ENCODE results near the gene DEDD2.

DNA sequence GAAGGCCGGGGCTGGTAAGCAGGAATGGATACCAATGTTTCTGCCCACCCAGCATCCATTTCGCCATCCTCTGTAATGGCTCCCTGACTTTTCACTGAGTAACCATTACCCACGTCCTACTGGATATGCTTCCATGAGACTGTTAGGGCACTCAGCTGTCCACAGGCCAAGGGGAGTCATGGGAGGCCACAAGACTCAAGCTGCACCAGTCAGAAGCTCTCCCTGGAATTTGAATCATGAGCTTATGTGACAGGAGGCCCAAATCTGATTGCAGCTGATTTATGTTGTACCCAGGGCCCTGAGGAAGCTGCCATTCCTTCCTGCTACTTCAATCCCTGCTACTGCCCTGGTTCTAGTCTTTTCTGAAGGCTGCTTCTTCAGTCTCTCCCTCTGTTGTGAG lies 28.3 kb downstream of the DEDD2 start:
- TF ChIP-seq, protein P1, sequence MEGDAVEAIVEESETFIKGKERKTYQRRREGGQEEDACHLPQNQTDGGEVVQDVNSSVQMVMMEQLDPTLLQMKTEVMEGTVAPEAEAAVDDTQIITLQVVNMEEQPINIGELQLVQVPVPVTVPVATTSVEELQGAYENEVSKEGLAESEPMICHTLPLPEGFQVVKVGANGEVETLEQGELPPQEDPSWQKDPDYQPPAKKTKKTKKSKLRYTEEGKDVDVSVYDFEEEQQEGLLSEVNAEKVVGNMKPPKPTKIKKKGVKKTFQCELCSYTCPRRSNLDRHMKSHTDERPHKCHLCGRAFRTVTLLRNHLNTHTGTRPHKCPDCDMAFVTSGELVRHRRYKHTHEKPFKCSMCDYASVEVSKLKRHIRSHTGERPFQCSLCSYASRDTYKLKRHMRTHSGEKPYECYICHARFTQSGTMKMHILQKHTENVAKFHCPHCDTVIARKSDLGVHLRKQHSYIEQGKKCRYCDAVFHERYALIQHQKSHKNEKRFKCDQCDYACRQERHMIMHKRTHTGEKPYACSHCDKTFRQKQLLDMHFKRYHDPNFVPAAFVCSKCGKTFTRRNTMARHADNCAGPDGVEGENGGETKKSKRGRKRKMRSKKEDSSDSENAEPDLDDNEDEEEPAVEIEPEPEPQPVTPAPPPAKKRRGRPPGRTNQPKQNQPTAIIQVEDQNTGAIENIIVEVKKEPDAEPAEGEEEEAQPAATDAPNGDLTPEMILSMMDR (IDR thresholded peaks at IDR 0.05; ENCODE audit: borderline replicate concordance, extremely low read depth, low read length, poor library complexity, severe bottlenecking) = no peak
- TF ChIP-seq EZH2 (IDR thresholded peaks at IDR 0.05; ENCODE audit: borderline replicate concordance, low read depth, low read length, severe bottlenecking) = no peak

Data from DND-41 (cell line).